Neural cell (in vitro differentiated cells): ENCODE measurements around the gene RAB15.

Experiments
- EP300 ChIP-seq: fragments of 450-650 bp; conservative IDR thresholded peaks from 2 replicates; pipeline ENCODE4 v1.6.1; 2014; ENCODE audit warnings: antibody characterized with exemption, mild to moderate bottlenecking, moderate library complexity; ENCODE audit not compliant: poor library complexity, severe bottlenecking
- EZH2 ChIP-seq: fragments of 200-600, 300-800 bp; shearing (Covaris generic), sonication (generic); IDR thresholded peaks from 2 replicates; pipeline ENCODE4 v1.6.1; 2014; ENCODE audit warnings: antibody characterized with exemption, low read length, borderline replicate concordance, mild to moderate bottlenecking; ENCODE audit not compliant: insufficient read depth, poor library complexity, severe bottlenecking
- MXI1 ChIP-seq: fragments of 450-650 bp; conservative IDR thresholded peaks from 2 replicates; pipeline ENCODE4 v1.6.1; 2014; ENCODE audit warnings: antibody characterized with exemption, mild to moderate bottlenecking; ENCODE audit not compliant: poor library complexity, severe bottlenecking
- POLR2AphosphoS5 ChIP-seq: IDR thresholded peaks from 2 replicates; pipeline ENCODE4 v1.6.1; 2012
- RAD21 ChIP-seq: fragments of 450-650 bp; conservative IDR thresholded peaks from 2 replicates; pipeline ENCODE4 v1.6.1; 2014; ENCODE audit warnings: antibody characterized with exemption, mild to moderate bottlenecking, moderate library complexity
- SMC3 ChIP-seq: fragments of 450-650 bp; conservative IDR thresholded peaks from 2 replicates; pipeline ENCODE4 v1.6.1; 2014; ENCODE audit warnings: antibody characterized with exemption, mild to moderate bottlenecking, moderate library complexity; ENCODE audit not compliant: poor library complexity
- TF ChIP-seq, protein P1 (sequence below): IDR thresholded peaks from 2 replicates; pipeline ENCODE4 v1.6.1; 2012; ENCODE audit warnings: borderline replicate concordance
- TF ChIP-seq, protein P2 (sequence below): fragments of 450-650 bp; IDR thresholded peaks from 2 replicates; pipeline ENCODE4 v1.5.1; 2014; ENCODE audit warnings: antibody characterized with exemption, mild to moderate bottlenecking, moderate library complexity; ENCODE audit not compliant: poor library complexity, severe bottlenecking

DNA sequence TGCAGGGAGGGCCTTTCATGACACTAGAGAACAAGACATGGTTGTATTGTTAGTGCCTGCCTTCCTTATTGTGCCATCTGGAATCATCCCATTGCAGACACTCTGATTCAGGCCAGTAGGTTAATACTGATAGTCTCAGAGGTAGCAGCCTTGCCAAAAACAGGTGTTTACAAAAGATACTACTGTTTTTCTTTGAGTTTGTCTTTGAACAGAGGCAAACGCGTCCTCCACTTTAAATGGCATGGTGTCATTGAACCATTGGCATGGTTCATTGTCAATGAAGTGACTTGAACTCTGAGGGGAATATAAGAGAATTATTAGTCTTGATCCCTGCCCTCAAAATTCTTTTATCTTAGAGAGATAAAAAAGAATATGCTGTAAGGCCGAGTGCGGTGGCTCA lies 18.8 kb upstream of the RAB15 start:
- TF ChIP-seq EZH2 (no peak), POLR2AphosphoS5 (no peak), SMC3 (no peak), MXI1 (no peak), RAD21 (no peak), EP300 (no peak)
- TF ChIP-seq, protein P1, sequence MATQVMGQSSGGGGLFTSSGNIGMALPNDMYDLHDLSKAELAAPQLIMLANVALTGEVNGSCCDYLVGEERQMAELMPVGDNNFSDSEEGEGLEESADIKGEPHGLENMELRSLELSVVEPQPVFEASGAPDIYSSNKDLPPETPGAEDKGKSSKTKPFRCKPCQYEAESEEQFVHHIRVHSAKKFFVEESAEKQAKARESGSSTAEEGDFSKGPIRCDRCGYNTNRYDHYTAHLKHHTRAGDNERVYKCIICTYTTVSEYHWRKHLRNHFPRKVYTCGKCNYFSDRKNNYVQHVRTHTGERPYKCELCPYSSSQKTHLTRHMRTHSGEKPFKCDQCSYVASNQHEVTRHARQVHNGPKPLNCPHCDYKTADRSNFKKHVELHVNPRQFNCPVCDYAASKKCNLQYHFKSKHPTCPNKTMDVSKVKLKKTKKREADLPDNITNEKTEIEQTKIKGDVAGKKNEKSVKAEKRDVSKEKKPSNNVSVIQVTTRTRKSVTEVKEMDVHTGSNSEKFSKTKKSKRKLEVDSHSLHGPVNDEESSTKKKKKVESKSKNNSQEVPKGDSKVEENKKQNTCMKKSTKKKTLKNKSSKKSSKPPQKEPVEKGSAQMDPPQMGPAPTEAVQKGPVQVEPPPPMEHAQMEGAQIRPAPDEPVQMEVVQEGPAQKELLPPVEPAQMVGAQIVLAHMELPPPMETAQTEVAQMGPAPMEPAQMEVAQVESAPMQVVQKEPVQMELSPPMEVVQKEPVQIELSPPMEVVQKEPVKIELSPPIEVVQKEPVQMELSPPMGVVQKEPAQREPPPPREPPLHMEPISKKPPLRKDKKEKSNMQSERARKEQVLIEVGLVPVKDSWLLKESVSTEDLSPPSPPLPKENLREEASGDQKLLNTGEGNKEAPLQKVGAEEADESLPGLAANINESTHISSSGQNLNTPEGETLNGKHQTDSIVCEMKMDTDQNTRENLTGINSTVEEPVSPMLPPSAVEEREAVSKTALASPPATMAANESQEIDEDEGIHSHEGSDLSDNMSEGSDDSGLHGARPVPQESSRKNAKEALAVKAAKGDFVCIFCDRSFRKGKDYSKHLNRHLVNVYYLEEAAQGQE, result no peak
- TF ChIP-seq, protein P2, sequence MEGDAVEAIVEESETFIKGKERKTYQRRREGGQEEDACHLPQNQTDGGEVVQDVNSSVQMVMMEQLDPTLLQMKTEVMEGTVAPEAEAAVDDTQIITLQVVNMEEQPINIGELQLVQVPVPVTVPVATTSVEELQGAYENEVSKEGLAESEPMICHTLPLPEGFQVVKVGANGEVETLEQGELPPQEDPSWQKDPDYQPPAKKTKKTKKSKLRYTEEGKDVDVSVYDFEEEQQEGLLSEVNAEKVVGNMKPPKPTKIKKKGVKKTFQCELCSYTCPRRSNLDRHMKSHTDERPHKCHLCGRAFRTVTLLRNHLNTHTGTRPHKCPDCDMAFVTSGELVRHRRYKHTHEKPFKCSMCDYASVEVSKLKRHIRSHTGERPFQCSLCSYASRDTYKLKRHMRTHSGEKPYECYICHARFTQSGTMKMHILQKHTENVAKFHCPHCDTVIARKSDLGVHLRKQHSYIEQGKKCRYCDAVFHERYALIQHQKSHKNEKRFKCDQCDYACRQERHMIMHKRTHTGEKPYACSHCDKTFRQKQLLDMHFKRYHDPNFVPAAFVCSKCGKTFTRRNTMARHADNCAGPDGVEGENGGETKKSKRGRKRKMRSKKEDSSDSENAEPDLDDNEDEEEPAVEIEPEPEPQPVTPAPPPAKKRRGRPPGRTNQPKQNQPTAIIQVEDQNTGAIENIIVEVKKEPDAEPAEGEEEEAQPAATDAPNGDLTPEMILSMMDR, result no peak
